Measurements from ENCODE around the gene SERPINF2. TPM values are rescaled to one million over a fixed set of nuclear protein-coding genes. Genes with fewer than 3 reads are reported as not detected.

Gene SERPINF2
- total RNA-seq, 3 donors from 2014 or later, result 18.4 to 30.1 (median 21.3) TPM

GRCh38 chr17:1709971-1710806 lies 32.5 kb upstream of the SERPINF2 start, which contains the start of gene TLCD2:
TLCD2 (minus strand) TSS chr17:1710377; CDS start chr17:1710242, 135 bp downstream.
- intact Hi-C loops (cut with DNase I; ENCODE audit: low total_unique reads), result no loop called here
- TF ChIP-seq POLR2A (IDR thresholded peaks at IDR 0.05) (no peak), POLR2AphosphoS5 (IDR thresholded peaks at IDR 0.05) (peak in 1 of 3 donors; percentile 38)
- H3K36me3 ChIP-seq, result no peaks in the 10 kb centered on the region
- no peaks in the 10 kb centered on the region for H3K9me3 ChIP-seq
- peak within 1 kb of the TSS; percentile 82 to 89 for H3K27ac ChIP-seq
- no peaks in the 10 kb centered on the region for H3K27me3 ChIP-seq
- H3K4me3 ChIP-seq, result peak within 1 kb of the TSS; percentile 67 to 97 (median 82)
- H3K4me1 ChIP-seq, result peaks cover 8 to 14% of the 10 kb centered on the region in 2 donors
- DNase-seq (ENCODE audit: low spot score in 2 of 2), result no peak

- Histone ChIP-seq H3K36me3 (no peaks in the 10 kb centered on the region), H3K9me3 (no peaks in the 10 kb centered on the region), H3K4me1 (peaks cover 8 to 14% of the 10 kb centered on the region in 2 donors), H3K27ac (peak overlapping the region; percentile 82 to 89), H3K4me3 (peak overlapping the region; percentile 67 to 97 (median 82)), H3K27me3 (no peaks in the 10 kb centered on the region)
- DNase-seq (ENCODE audit: low spot score in 2 of 2), result no peak
- intact Hi-C loops (cut with DNase I; ENCODE audit: low total_unique reads), result no loop called here
- no peak for TF ChIP-seq POLR2A (IDR thresholded peaks at IDR 0.05)
- no peak for TF ChIP-seq CTCF (IDR thresholded peaks at IDR 0.05)
- TF ChIP-seq POLR2AphosphoS5 (IDR thresholded peaks at IDR 0.05), result no peak
These were observed 31.7 kb upstream of the SERPINF2 start for GRCh38 chr17:1710807-1711553.

GRCh38 chr17:1711804-1712203 lies 30.9 kb upstream of the SERPINF2 start:
- TF ChIP-seq CTCF (IDR thresholded peaks at IDR 0.05), result no peak
- no peak for TF ChIP-seq POLR2A (IDR thresholded peaks at IDR 0.05)
- no peak for TF ChIP-seq POLR2AphosphoS5 (IDR thresholded peaks at IDR 0.05)
- no peak for DNase-seq (ENCODE audit: low spot score in 2 of 2)
- no peaks in the 10 kb centered on the region for H3K36me3 ChIP-seq
- H3K27ac ChIP-seq, result no peak overlapping the region
- intact Hi-C loops (cut with DNase I; ENCODE audit: low total_unique reads), result no loop called here
- H3K9me3 ChIP-seq, result no peaks in the 10 kb centered on the region
- H3K4me3 ChIP-seq, result no peak overlapping the region
- H3K4me1 ChIP-seq, result peaks cover 8 to 14% of the 10 kb centered on the region in 2 donors
- no peaks in the 10 kb centered on the region for H3K27me3 ChIP-seq

- peak overlapping the region in 1 of 2 donors; percentile 33 for H3K27ac ChIP-seq
These were observed 30.4 kb upstream of the SERPINF2 start for GRCh38 chr17:1712271-1712670.

More at GRCh38 chr17:1712271-1712670, 30.4 kb upstream of the SERPINF2 start:
- Histone ChIP-seq H3K27me3 (no peaks in the 10 kb centered on the region), H3K9me3 (no peaks in the 10 kb centered on the region), H3K36me3 (no peaks in the 10 kb centered on the region), H3K4me3 (no peak overlapping the region), H3K4me1 (peaks cover 8 to 14% of the 10 kb centered on the region in 2 donors)
- DNase-seq (ENCODE audit: low spot score in 2 of 2), result no peak
- TF ChIP-seq POLR2AphosphoS5 (IDR thresholded peaks at IDR 0.05), result no peak
- TF ChIP-seq POLR2A (IDR thresholded peaks at IDR 0.05), result no peak
- TF ChIP-seq CTCF (IDR thresholded peaks at IDR 0.05), result no peak
- intact Hi-C loops (cut with DNase I; ENCODE audit: low total_unique reads), result no loop called here

All from breast epithelium (tissue), 4 donors.